ENCODE results near the gene SLC15A4.

- TF ChIP-seq CTCF (conservative IDR thresholded peaks at IDR 0.05; ENCODE audit: low read length) (no peak), EZH2phosphoT487 (IDR thresholded peaks at IDR 0.05; ENCODE audit: borderline replicate concordance, low read depth, low read length) (no peak)
These were observed 56.8 kb downstream of the SLC15A4 start for GRCh38 chr12:128766738-128767501.
